Mesenchymal stem cell (in vitro differentiated cells and primary cell): ENCODE measurements around the gene PLEKHA8.

Experiments
- DNase-seq: peaks from one replicate; pipeline ENCODE4 v3.0.0-alpha.2; 2013
- H2AFZ ChIP-seq: one replicate; pipeline ENCODE4 v1.6.1; 2013; ENCODE audit warnings: low read depth, mild to moderate bottlenecking, control low read depth, inconsistent platforms, low read length, moderate library complexity
- H2AK5ac ChIP-seq: 2 replicates; pipeline ENCODE4 v1.6.1; 2013; ENCODE audit warnings: low read length, moderate library complexity, mild to moderate bottlenecking, inconsistent platforms; ENCODE audit not compliant: severe bottlenecking
- H2BK120ac ChIP-seq: one replicate; pipeline ENCODE4 v1.6.1; 2013; ENCODE audit warnings: low read depth, mild to moderate bottlenecking, inconsistent platforms, low read length, moderate library complexity
- H2BK12ac ChIP-seq, 2 experiments: one replicate each; pipeline ENCODE4 v1.6.1; 2013; ENCODE audit warnings: inconsistent platforms in 2 of 2, low read length in 2 of 2, mild to moderate bottlenecking in 2 of 2, moderate library complexity in 2 of 2, control low read depth in 1 of 2
- H2BK15ac ChIP-seq: one replicate; pipeline ENCODE4 v1.6.1; 2013; ENCODE audit warnings: mild to moderate bottlenecking, low read depth, inconsistent platforms; ENCODE audit not compliant: poor library complexity, severe bottlenecking
- H2BK5ac ChIP-seq: 2 replicates; pipeline ENCODE4 v1.6.1; 2013; ENCODE audit warnings: low read depth, mild to moderate bottlenecking, low read length, control low read depth, inconsistent platforms; ENCODE audit not compliant: poor library complexity, severe bottlenecking
- H3K14ac ChIP-seq, 2 experiments: one replicate each; pipeline ENCODE4 v1.6.1; 2013; ENCODE audit warnings: inconsistent platforms in 2 of 2, low read length in 2 of 2, control low read depth in 1 of 2, mild to moderate bottlenecking in 1 of 2, moderate library complexity in 1 of 2
- H3K18ac ChIP-seq, 2 experiments: one replicate each; pipeline ENCODE4 v1.6.1; 2013; ENCODE audit warnings: inconsistent platforms in 2 of 2, low read length in 2 of 2, control low read depth in 1 of 2, low read depth in 1 of 2, mild to moderate bottlenecking in 1 of 2
- H3K23ac ChIP-seq, 2 experiments: one replicate each; pipeline ENCODE4 v1.6.1; 2013; ENCODE audit warnings: inconsistent platforms in 2 of 2, low read length in 2 of 2, mild to moderate bottlenecking in 2 of 2, moderate library complexity in 2 of 2, control low read depth in 1 of 2
- H3K27ac ChIP-seq: 2 replicates; pipeline ENCODE4 v1.5.1; 2013; ENCODE audit warnings: mild to moderate bottlenecking, moderate library complexity, low read length, control low read depth, inconsistent platforms; ENCODE audit not compliant: poor library complexity, severe bottlenecking
- H3K27me3 ChIP-seq, 2 experiments: 2 replicates each; pipeline versions ENCODE4 v1.6.1 to v1.7.0; 2013; ENCODE audit warnings: low read length in 2 of 2, mild to moderate bottlenecking in 2 of 2, moderate library complexity in 2 of 2, control low read depth in 1 of 2, inconsistent platforms in 1 of 2; ENCODE audit not compliant: control insufficient read depth in 1 of 2, insufficient read depth in 1 of 2
- H3K36me3 ChIP-seq, 2 experiments: 2 replicates each; pipeline versions ENCODE4 v1.6.1 to v1.7.0; 2013; ENCODE audit warnings: low read length in 2 of 2, control low read depth in 1 of 2, inconsistent platforms in 1 of 2, low read depth in 1 of 2, mild to moderate bottlenecking in 1 of 2; ENCODE audit not compliant: insufficient read depth in 2 of 2, control insufficient read depth in 1 of 2
- H3K4ac ChIP-seq, 2 experiments: one replicate each; pipeline ENCODE4 v1.6.1; 2013; ENCODE audit warnings: inconsistent platforms in 2 of 2, low read length in 2 of 2, mild to moderate bottlenecking in 2 of 2, moderate library complexity in 2 of 2, control low read depth in 1 of 2, low read depth in 1 of 2
- H3K4me1 ChIP-seq: 2 replicates; pipeline ENCODE4 v1.6.1; 2013; ENCODE audit warnings: low read depth, low read length, control low read depth; ENCODE audit not compliant: control insufficient read depth, insufficient read depth
- H3K4me2 ChIP-seq: 2 replicates; pipeline ENCODE4 v1.6.1; 2013; ENCODE audit warnings: low read length, mild to moderate bottlenecking, inconsistent platforms; ENCODE audit not compliant: poor library complexity, severe bottlenecking
- H3K4me3 ChIP-seq, 2 experiments: 2 replicates each; pipeline versions ENCODE4 v1.5.1 to v1.7.0; 2013; ENCODE audit warnings: low read length in 2 of 2, mild to moderate bottlenecking in 2 of 2, control low read depth in 1 of 2, low read depth in 1 of 2; ENCODE audit not compliant: insufficient read depth in 1 of 2
- H3K79me1 ChIP-seq: replicated peaks from 2 replicates; pipeline ENCODE4 v1.6.1; 2013; ENCODE audit warnings: mild to moderate bottlenecking, control low read depth, low read length, inconsistent platforms; ENCODE audit not compliant: poor library complexity, severe bottlenecking
- H3K9ac ChIP-seq: 2 replicates; pipeline ENCODE4 v1.7.0; 2013; ENCODE audit warnings: mild to moderate bottlenecking, low read length, moderate library complexity
- H3K9me3 ChIP-seq: 2 replicates; pipeline ENCODE4 v1.7.0; 2013; ENCODE audit warnings: mild to moderate bottlenecking, low read length; ENCODE audit not compliant: control insufficient read depth
- H4K8ac ChIP-seq: one replicate; pipeline ENCODE4 v1.6.1; 2013; ENCODE audit warnings: inconsistent platforms, mild to moderate bottlenecking, low read length, moderate library complexity
- H4K91ac ChIP-seq: one replicate; pipeline ENCODE4 v1.6.1; 2013; ENCODE audit warnings: mild to moderate bottlenecking, low read length, inconsistent platforms
- WGBS: methylation state at CpG from one replicate; pipeline ENCODE4 v1.1.7; 2013; ENCODE audit warnings: mixed read lengths; 5-methylcytosine and 5-hydroxymethylcytosine counted together

PLEKHA8 gene

GRCh38 chr7:30048582-30048981 is 20.4 kb downstream of the PLEKHA8 start:
- no peak overlapping the region for H3K23ac ChIP-seq
- peaks cover 22% of the 10 kb centered on the region for H3K79me1 ChIP-seq
- H3K27me3 ChIP-seq, result no peaks in the 10 kb centered on the region
- no peak overlapping the region for H4K8ac ChIP-seq
- H3K4me1 ChIP-seq, result no peaks in the 10 kb centered on the region
- H2AFZ ChIP-seq, result no peak overlapping the region
- H2AK5ac ChIP-seq, result no peak overlapping the region
- no peak overlapping the region for H4K91ac ChIP-seq
- H2BK12ac ChIP-seq, result no peak overlapping the region
- WGBS, result 100% methylated on average over 1 of the region's 2 CpGs
- no peak overlapping the region for H3K27ac ChIP-seq
- no peak overlapping the region for H3K9ac ChIP-seq
- peaks cover 18 to 58% of the 10 kb centered on the region in 2 experiments for H3K36me3 ChIP-seq
- no peaks in the 10 kb centered on the region for H3K9me3 ChIP-seq
- no peak overlapping the region for H3K4me2 ChIP-seq
- no peak overlapping the region for H3K4ac ChIP-seq
- no peak overlapping the region for H2BK15ac ChIP-seq
- no peak overlapping the region for H3K4me3 ChIP-seq
- no peak overlapping the region for H3K14ac ChIP-seq
- no peak overlapping the region for H3K18ac ChIP-seq
- no peak overlapping the region for H2BK5ac ChIP-seq
- H2BK120ac ChIP-seq, result no peak overlapping the region
- DNase-seq, result no peak

GRCh38 chr7:30049173-30049572 is 21.0 kb downstream of the PLEKHA8 start:
- Histone ChIP-seq H3K9ac (no peak overlapping the region), H3K14ac (no peak overlapping the region), H3K36me3 (peaks cover 18 to 62% of the 10 kb centered on the region in 2 experiments), H4K8ac (no peak overlapping the region), H2BK5ac (no peak overlapping the region), H3K79me1 (peaks cover 18% of the 10 kb centered on the region), H3K4me1 (no peaks in the 10 kb centered on the region), H3K23ac (no peak overlapping the region), H3K27ac (no peak overlapping the region), H3K27me3 (no peaks in the 10 kb centered on the region), H4K91ac (no peak overlapping the region), H3K4me3 (no peak overlapping the region), H2AFZ (no peak overlapping the region), H3K4ac (no peak overlapping the region), H3K9me3 (no peaks in the 10 kb centered on the region), H2BK15ac (no peak overlapping the region), H2BK120ac (no peak overlapping the region), H2AK5ac (no peak overlapping the region), H3K18ac (no peak overlapping the region), H2BK12ac (no peak overlapping the region), H3K4me2 (no peak overlapping the region)
- WGBS, result 82% methylated on average over 4 of the region's 4 CpGs
- no peak for DNase-seq

GRCh38 chr7:30053068-30053467 is 24.9 kb downstream of the PLEKHA8 start:
- Histone ChIP-seq H3K18ac (no peak overlapping the region), H2AFZ (no peak overlapping the region), H3K23ac (no peak overlapping the region), H2BK15ac (no peak overlapping the region), H3K4me1 (no peaks in the 10 kb centered on the region), H2BK5ac (no peak overlapping the region), H3K27me3 (no peaks in the 10 kb centered on the region), H3K9ac (no peak overlapping the region), H2BK12ac (no peak overlapping the region), H4K91ac (no peak overlapping the region), H3K36me3 (peaks cover 15 to 51% of the 10 kb centered on the region in 2 experiments), H3K27ac (no peak overlapping the region), H3K4me3 (no peak overlapping the region), H3K79me1 (peaks cover 1% of the 10 kb centered on the region), H3K14ac (no peak overlapping the region), H2BK120ac (no peak overlapping the region), H4K8ac (no peak overlapping the region), H3K9me3 (no peaks in the 10 kb centered on the region), H3K4me2 (no peak overlapping the region), H3K4ac (no peak overlapping the region), H2AK5ac (no peak overlapping the region)
- DNase-seq, result no peak
- WGBS, result 100% methylated on average over 2 of the region's 3 CpGs

- Histone ChIP-seq H3K36me3 (peaks cover 10 to 33% of the 10 kb centered on the region in 2 experiments), H3K27me3 (no peaks in the 10 kb centered on the region), H2AK5ac (no peak overlapping the region), H3K14ac (no peak overlapping the region), H3K9ac (no peak overlapping the region), H3K4ac (no peak overlapping the region), H2BK12ac (no peak overlapping the region), H2BK120ac (no peak overlapping the region), H4K8ac (no peak overlapping the region), H3K23ac (no peak overlapping the region), H2BK15ac (no peak overlapping the region), H3K18ac (no peak overlapping the region), H3K4me1 (no peaks in the 10 kb centered on the region), H3K9me3 (no peaks in the 10 kb centered on the region), H3K4me2 (no peak overlapping the region), H3K4me3 (no peak overlapping the region), H2AFZ (no peak overlapping the region), H3K27ac (no peak overlapping the region), H3K79me1 (peaks cover 3% of the 10 kb centered on the region), H4K91ac (no peak overlapping the region), H2BK5ac (no peak overlapping the region)
- DNase-seq, result no peak
Observed at GRCh38 chr7:30057741-30058140, 29.5 kb downstream of the PLEKHA8 start.
